NCI-H187 (cell line): ENCODE measurements around the gene MYBPC2.
"Not testable (repeated sequence)": the region's sequence is repeated elsewhere in the genome, so short reads cannot be mapped to it uniquely, and the experiment has no call there.

ENCODE experiments used
- DNase-seq, 2 experiments: peaks; one replicate each; lab custom pipeline; 2025; lab: John Stamatoyannopoulos, UW

The MYBPC2 gene

GRCh38 chr19:50428772-50429463, 3.8 kb upstream of the MYBPC2 start:
- DNase-seq: no peak

DNA sequence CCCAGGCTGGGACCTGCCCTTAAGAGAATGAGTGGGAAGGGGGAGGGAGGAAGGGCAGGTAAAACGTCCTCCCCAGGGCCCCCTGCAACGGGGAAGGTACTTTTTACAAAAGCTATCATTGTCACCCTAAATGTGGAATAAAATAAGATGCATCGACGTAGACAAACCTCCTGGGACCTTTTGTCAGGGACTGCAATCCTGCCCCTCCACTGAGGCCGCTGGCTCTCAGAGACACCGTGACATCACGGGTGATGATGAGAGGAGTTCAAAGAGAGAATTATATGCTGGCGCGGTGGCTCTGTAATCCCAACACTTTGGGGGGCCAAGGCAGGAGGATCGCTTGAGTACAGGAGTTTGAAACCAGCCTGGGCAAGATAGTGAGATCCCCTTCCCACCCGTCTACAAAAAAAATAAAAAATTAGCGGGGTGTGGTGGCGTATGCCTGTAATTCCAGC, 1.8 kb upstream of the MYBPC2 start:
- no peak for DNase-seq

DNA sequence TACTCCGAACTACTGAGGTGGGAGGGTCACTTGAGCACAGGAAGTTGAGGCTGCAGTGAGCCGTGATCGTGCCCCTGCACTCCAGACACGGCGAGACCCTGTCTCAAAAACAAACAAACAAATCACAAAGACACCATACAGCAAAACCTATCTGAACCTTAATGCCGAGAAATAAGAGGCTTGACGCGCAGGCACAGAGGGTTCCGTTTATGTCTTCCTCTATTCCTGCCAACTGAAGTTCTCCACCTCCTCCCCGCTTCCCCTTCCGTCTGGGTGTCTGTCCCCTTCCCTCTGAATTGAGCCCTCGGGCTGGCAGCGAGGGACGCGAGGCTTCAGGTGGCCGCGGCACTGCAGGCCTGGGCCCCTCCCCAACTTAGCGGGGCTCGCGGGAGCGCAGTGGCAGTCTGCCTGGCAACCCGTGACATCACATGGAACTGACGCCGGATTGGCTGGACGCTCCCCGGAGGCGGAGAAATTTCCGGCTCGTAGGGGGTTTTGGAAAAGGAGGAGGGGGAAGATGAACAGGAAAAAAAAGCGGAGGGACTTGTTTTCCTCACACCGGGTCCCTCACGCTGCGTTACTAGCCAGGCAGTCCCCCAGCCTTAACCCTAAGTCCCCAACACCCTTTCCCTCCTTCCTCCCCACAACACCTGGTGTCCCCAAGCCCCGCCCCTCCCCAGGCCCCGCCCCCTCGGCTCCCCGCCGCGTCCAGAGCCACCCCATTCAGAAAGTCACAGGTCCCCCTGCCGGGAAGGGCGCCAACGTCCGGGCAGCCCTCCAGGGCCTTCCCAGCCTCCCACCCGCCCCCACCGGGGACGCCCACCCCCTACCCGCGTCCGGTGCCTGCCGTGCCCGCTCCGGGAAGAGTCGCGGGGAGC, 1.1 kb upstream of the MYBPC2 start:
- DNase-seq: peak; percentile 62 to 71

- DNase-seq: no peak
Observed at GRCh38 chr19:50433201-50434180, 799 bp downstream of the MYBPC2 start.

DNA sequence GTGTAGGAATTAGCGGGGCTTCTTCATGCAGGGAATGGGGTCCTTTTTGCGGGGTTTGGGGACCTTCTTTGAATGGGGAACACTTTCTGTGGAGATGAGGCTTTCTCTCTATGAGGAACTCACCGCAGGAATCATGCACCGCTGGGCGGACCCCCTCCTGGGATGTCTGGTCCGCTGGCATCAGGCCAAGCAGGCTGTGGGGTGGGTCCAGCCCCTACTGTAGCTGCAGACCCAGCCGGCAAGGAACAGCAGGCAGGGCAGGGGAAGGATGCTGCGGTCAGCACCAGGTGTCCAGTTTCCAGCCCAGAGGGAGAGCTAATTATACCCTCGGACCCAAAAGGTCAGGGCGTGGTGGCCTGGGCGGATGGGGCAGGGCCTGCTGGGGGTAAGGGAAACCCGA, 1.8 kb downstream of the MYBPC2 start:
- DNase-seq: no peak

- DNase-seq: no peak
Observed at GRCh38 chr19:50435221-50435620, 2.5 kb downstream of the MYBPC2 start.

GRCh38 chr19:50435627-50436026, 2.9 kb downstream of the MYBPC2 start:
- no peak for DNase-seq

DNA sequence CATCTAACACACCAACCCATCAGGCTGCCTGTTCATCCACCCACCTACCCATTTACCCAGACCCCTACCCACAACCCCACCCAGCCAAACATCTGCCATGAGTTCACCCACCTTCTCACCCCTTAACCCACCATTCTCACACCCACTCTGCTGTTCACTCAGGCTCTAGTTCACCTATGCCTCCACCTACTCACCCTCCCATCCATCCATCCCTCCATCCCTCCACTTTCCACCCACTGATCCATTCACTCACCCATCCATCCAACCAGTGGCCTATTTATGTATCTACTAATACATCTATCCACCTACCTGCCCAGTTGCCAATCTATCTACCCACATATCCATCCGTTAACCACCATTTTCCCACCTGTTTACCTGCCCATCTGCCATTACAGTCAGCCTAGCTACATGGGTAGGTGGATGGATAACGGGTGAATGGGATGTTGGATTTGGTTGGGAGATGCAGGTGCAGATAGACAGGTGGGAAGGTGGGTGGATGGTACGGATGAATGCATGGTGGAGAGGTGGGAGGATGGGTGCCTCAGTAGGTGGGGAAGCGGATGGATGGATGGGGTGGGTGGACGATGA, 5.3 kb downstream of the MYBPC2 start:
- no peak for DNase-seq

- DNase-seq: not testable (repeated sequence)
Observed at GRCh38 chr19:50439130-50439529, 6.4 kb downstream of the MYBPC2 start.

- no peak for DNase-seq
Observed at GRCh38 chr19:50444059-50444458, 11.4 kb downstream of the MYBPC2 start.

GRCh38 chr19:50447053-50447452, 14.4 kb downstream of the MYBPC2 start:
- no peak for DNase-seq

DNA sequence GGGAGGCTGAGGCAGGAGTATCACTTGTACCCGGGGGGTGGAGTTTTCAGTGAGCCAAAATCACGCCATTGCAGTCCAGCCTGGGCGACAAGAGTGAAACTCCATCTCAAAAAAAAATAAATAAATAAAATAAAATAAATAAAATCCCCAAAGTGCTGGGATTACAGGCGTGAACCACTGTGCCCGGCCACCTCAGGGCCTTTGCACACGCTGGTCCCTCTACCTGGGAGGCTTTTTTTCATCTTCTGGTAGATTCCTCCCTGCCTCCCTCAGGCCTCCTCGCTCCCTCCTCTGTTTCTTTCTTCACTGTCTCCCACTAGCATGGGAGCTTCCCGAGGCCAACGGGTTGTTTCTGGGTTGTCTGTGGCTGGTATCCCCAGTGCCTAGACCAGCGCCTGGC, 15.1 kb downstream of the MYBPC2 start:
- no peak for DNase-seq

- DNase-seq: no peak
Observed at GRCh38 chr19:50449236-50449899, 16.7 kb downstream of the MYBPC2 start.

- DNase-seq: no peak
Observed at GRCh38 chr19:50450369-50451222, 17.9 kb downstream of the MYBPC2 start.

DNA sequence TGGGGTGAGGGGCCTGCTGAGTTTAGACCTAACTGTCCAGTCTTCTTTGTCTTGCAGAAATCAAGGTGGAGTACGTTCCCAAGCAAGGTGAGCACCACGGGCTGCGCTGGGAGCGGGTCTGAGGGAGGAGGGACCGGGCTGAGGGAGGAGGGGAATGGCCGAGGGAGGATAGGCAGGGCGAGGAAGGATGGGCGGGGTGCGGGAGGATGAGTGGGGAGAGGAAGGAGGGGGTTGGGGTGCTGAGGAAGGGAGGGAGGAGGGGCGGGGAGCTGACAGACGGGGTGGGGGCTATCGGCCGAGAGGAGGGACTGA, 18.5 kb downstream of the MYBPC2 start:
- DNase-seq: no peak

GRCh38 chr19:50453243-50453642, 20.6 kb downstream of the MYBPC2 start:
- DNase-seq: no peak

GRCh38 chr19:50455992-50456391, 23.3 kb downstream of the MYBPC2 start:
- no peak for DNase-seq

DNA sequence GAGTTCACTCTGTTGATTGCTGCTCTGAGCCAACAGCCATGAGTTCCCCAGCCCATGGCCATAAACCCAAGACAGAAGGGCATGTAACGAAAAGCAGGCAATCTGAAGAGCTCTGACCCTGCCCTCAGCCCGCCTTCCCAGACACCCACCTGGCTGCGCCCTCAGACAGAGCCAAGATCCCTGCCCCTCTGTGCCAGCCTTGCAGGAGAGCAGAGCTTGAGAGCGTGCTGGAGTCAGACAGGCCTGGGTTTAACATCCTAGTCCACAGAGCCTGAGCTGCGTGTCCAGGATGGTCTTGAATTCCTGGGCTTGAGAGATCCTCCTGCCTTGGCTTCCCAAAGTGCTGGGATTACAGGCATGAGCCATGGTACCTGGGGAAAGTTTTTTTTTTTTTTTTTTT, 24.6 kb downstream of the MYBPC2 start:
- no peak for DNase-seq

DNA sequence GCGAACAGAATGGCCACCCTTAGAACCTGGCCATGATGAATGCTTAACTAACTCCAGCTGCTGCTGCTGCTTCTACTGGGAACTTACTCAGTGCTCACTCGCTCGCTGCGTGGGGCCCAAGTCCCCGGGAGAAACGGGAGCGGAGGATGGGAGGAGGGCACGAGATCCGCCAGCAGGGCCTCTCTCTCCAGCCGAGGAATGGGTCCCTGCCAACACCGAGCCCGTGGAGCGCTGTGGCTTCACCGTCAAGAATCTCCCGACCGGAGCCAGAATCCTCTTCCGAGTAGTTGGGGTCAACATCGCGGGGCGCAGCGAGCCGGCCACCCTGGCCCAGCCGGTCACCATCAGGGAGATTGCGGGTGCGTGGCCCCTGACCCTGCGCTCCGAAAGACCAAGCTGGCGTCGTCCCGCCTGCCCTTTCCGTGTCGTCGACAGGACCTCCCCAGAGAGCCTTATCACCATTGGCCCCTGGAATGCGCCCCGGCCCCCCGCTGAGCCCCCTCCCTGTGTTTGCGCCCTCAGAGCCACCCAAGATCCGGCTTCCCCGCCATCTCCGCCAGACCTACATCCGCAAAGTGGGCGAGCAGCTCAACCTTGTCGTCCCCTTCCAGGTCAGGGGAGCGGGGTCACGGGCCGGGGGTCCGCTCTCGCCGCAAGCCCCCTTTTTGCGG, 25.8 kb downstream of the MYBPC2 start:
- DNase-seq: no peak

GRCh38 chr19:50459067-50459456, 26.4 kb downstream of the MYBPC2 start:
- no peak for DNase-seq
